GM18867 (cell line): ENCODE measurements around the gene SLC38A1.
"Not testable (repeated sequence)": the region's sequence is repeated elsewhere in the genome, so short reads cannot be mapped to it uniquely, and the experiment has no call there.

Experiments
- ATAC-seq: cut with Tn5 transposase; IDR thresholded peaks from one replicate; pipeline ENCODE4 v1.9.1; 2021; ENCODE audit warnings: mild to moderate bottlenecking, moderate library complexity; ENCODE audit not compliant: unreplicated experiment

The SLC38A1 gene

DNA sequence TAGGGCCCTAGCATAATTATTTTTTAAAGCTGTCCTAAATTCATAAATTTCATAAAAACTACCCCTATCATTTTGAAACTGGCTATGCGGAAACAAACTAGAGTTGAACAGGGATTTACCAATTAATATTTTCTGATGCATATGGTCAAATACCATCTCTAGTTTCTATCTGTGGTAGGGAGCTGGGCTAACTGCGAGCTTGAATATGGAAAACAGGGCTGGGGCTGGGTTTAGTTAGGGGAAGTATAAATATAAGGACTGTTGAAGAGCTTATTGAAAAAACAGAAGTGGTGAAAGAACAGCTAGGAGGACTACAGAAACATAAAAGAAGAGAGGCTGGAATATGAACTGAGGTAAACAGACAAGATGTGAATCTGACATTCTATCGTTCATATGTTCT is 91.8 kb downstream of the SLC38A1 start:
- no peak for ATAC-seq

- no peak for ATAC-seq
Measured at GRCh38 chr12:46174919-46175318, 93.9 kb downstream of the SLC38A1 start.

DNA sequence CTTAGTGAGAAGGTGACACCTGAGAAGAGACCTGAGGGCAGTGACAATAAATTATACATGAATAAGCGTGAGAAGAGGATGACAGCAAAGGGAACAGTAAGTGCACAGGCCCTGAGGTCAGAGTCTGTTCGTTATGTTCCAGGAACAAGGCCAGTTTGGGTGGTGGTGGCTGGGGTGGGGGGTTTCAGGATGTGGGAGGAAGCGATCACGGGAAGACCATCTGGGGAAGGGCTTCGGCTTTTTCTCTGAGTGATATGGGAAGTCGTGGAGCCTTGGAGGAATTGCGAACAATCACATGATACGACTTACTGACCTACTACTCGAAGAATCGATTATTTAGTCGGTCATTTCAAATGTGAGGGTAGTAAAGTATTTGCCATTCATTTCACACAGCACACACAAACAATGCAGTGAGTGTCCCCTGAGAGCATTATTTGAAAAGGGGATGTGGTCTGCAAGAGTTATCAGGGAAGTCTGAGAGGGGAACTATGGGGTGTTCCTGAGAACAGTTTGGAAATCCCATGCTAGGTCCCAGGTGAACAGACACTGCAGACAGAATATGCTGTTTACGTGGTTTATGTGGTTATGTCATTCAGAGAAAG is 94.7 kb downstream of the SLC38A1 start:
- no peak for ATAC-seq

DNA sequence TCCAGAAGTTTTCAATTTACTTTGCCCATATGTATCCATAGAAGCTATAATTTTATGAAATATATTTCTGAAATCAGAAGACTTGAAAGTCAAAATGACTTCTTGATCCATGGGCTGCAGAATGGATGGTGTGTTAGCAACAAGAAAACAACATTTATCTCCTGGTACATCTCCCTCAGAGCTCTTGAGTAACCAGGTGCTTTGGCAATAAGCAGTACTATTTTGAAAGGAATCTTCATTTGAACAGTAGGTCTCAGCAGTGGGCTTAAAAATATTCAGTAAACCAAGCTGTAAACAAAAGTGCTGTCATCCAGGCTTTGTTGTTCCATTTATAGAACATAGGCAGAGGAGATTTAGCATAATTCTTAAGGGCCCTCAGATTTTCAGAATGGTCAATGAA is 100.4 kb downstream of the SLC38A1 start:
- no peak for ATAC-seq

DNA sequence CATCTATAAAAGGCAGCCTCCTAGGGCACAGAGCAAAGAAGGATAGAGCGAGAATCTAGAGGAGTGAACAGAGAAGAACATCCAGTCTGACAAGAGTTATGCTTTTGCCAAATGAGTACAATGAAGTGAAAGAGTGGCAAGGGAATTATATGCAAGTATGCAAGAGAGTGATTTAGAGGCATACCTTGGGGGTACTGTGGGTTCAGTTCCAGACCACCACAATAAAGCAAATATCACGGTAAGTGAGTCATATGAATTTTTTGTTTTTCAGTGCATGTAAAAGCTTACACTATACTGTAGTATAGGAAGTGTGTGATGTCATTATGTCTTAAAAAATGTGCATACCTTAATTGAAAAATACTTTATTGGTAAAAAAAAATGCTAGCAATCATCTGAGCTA is 101.4 kb downstream of the SLC38A1 start:
- no peak for ATAC-seq

- ATAC-seq = no peak
Measured at GRCh38 chr12:46165191-46165590, 103.7 kb downstream of the SLC38A1 start.

- ATAC-seq = no peak
Measured at GRCh38 chr12:46164186-46164761, 104.6 kb downstream of the SLC38A1 start.

DNA sequence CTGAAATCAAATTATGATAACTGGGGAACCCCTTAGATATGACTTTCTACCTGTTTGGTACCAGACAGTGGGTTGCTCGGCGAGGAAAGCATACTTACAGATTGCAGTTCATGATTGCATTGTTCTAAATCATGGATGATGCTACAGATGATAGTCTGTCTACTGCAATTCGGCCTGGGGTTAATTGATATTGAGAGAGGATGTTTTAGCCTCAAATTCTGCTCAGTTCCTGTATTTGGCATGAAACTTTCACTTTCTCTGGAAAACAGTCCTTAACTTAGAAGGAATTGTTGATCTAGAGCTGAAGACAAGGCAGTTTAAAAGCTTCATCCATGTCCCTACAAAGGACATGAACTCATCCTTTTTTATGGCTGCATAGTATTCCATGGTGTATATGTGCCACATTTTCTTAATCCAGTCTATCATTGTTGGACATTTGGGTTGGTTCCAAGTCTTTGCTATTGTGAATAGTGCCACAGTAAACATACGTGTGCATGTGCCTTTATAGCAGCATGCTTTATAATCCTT is 106.2 kb downstream of the SLC38A1 start:
- ATAC-seq = not testable (repeated sequence)

DNA sequence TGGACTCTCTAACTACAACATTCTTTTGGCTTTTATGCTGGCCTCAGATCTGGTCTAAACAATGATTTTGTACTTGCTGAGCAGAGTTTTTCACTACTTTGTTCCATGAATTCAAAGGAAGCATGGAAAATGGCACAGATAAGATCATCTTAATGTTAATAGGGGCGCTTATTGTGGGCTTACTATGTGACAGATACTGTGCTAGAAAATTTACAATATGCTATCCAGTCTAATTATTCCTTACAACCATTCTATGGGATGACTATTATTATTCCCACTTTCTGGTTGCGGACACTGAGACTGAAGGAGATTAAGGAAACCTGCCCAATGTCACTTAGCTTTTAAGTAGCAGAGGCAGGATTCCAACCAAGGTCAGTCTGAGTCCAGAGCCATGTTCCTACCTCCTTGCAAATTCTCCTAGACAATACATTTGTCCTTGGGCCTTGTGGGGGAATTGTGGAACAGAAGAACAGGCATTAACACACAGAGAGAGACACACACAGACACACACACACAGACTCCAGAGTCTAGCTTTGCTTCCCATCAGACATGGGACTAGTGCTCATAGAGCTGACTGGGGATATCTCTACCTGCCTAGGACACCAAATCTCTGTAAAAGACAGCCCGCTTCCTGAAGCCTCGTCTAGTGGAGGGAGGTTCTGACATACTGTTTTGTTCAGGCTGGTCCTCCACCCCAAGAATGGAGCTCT is 107.7 kb downstream of the SLC38A1 start:
- no peak for ATAC-seq

DNA sequence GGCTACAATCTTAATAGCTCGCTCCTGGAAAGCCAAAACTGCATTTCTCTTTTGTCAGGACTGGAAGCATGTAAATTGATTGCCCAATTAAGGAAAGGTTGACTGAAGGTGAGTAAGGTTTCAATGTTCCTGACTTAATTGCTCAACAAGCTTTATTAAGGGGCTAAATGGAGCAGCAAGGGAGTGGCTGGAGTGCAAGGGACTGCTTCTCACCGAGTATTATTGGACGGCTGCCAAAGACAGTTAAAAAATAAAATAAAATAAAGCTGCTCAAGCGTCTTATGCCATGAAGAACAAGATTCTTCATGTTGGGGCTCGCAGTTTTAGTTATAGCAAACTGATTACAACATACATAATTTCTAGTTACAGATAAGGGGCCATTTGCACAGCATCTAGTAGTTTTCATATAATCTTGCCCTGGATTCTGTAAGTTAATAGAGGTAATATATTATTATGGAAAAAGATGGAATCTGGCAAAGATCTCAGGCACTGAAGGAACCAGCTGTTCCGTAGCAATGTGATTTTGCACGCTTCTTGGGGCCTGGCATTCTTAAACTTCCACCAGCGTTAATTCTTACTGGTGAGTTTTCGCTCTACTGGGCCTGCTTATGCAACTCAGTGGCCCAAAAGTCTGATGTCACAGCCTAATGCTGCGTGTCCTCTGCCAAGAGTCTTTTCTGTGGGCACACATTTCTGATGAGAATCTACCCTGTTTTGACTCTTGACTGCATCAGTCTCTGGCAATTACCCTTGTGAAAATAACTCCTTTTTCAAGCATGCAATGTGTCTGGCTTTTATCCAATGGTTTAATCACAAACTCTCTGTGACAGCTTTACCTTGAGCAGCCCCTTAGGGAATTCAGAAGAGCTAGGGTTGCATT is 108.5 kb downstream of the SLC38A1 start:
- ATAC-seq = no peak

DNA sequence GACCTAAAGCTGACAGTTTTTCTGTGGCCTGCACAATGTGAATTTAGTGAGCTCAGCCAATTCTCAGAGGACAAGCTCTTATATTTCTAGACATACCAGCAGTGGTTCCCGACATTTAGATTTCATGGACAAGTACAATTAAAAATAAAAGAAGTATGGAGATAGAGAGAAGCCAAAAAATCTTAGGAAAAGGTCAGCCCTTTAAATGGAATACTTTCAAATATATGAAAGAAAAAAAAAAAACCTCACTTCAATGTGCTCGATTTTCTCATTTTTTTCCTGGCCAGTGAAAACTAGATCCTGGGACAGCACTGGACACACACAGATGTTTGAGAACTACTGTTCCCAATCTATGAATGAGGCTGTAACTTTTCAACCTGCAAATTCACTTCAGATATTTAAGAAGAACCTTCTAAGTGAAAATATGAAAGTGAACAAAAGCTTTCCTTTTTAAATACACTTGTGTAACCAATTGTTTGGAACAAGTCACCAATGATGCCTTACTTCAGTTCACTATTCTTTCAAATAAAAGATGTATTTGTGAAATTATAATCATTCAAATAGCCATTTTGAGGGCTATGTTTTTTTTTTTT is 109.4 kb downstream of the SLC38A1 start:
- no peak for ATAC-seq

DNA sequence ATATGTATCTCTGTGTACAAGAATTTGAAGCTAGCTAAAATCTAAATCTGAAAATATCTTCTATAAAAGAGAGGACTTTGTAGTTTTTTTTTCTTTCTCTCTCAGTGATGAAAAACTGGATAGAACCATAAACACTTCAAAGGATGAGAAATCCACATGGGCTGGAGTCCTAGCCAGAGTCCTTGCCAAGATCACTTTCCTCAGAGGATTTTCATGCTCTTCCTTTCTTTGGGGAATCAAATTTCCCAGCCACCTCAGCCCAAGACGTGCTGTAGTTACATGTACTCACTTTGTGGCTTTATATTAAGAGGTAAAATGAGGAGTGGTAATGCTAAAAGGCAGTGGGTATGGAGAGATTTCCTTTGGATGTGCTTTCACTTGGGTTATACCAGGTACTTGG is 110.3 kb downstream of the SLC38A1 start:
- ATAC-seq = no peak

- no peak for ATAC-seq
Measured at GRCh38 chr12:46154221-46154985, 114.4 kb downstream of the SLC38A1 start.

GRCh38 chr12:46153268-46153872 is 115.5 kb downstream of the SLC38A1 start:
- ATAC-seq = no peak

DNA sequence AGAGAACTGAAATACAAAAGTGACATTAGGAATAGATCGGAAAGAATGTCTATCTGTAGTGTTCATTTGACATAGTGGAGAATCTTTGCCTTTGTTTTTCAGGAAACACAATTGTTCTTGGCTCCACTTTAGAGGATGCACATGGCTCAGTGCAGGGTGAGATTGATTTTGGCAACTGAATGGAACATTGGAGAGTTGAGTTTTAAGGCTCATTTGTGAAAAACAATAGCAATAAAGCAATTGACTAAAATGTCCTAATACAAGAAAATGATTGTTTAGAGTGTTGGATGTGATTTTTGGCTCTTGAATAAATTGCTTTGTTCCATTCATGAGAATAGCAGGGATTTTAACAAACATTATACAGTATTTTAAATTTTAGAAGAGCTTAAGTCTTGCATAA is 116.4 kb downstream of the SLC38A1 start:
- ATAC-seq = no peak

DNA sequence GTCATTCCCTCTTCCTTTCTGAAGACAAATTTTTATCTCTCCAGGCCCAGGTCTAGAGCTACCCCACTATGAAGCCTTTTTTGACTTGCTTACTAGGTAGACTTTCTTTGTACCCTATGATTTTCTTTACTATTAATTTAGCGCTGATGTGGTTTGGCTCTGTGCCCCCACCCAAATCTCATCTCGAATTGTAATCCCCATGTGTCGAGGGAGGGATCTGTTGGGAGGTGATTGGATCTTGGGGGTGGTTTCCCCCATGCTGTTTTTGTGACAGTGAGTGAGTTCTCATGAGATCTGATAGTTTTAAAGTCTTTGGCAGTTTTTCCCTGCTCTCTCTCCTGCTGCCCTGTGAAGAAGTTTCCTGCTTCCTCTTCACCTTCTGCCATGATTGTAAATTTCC is 118.1 kb downstream of the SLC38A1 start:
- ATAC-seq = no peak

DNA sequence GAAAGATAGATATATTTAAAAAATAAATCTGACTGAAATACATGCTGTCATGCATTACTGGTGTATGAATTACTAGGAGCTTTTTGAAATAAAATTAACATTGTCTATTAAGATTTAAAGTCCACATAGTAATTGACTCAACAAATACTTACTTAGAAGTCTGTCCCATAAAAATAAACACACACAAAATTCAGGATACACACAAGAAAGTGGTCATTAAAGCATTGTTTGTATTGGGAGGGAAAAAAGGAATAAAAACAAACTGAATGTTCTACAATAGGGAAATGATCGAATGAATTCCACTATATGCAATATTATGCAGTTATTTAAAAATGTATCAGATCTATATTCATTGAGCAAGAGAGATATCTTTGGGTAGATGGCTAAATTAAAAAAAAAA is 118.9 kb downstream of the SLC38A1 start:
- ATAC-seq = no peak

- ATAC-seq = no peak
Measured at GRCh38 chr12:46149079-46149464, 119.8 kb downstream of the SLC38A1 start.

GRCh38 chr12:46148327-46149078 is 120.3 kb downstream of the SLC38A1 start:
- ATAC-seq = no peak
